ENCODE results near the gene CNTN6.

- TF ChIP-seq CTCF (IDR thresholded peaks at IDR 0.05; ENCODE audit: low read depth, low read length, poor library complexity, severe bottlenecking), result no peak
- no peak for TF ChIP-seq EZH2phosphoT487 (IDR thresholded peaks at IDR 0.05; ENCODE audit: borderline replicate concordance, low read length)
Observed at GRCh38 chr3:1072041-1072440, 20.8 kb upstream of the CNTN6 start.
